NCI-H2227 (cell line): ENCODE results near the gene PCDHB6.
"Not testable (repeated sequence)": the region's sequence is repeated elsewhere in the genome, so short reads cannot be mapped to it uniquely, and the experiment has no call there.

Experiments
- DNase-seq: peaks from one replicate; lab custom pipeline; 2025; ENCODE audit not compliant: unreplicated experiment; lab: John Stamatoyannopoulos, UW

The PCDHB6 gene

DNA sequence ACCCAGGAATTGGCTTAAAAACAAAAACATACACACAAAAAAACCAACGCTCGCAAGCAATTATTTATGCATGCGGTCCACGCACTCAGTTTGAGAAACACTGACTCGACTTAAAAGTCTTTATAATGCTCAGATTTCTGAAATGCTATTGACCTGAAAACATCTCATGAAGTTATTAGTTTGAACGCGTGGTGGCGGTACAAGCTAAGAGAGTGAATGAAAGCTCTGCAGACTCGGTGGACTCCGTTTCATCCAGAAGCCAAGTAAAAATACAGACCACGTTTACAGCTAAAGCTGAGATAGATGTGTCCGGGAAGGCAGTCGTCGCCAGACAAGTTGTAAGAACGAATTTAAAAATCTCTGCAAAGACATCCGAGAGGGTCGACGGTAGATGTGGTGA is at the start of gene PCDHB6:
PCDHB6 (plus strand) TSS at position 246 of the 400 bp plus-strand sequence. CDS start 201 bp downstream, outside the sequence.
- DNase-seq = peak; percentile 74

DNA sequence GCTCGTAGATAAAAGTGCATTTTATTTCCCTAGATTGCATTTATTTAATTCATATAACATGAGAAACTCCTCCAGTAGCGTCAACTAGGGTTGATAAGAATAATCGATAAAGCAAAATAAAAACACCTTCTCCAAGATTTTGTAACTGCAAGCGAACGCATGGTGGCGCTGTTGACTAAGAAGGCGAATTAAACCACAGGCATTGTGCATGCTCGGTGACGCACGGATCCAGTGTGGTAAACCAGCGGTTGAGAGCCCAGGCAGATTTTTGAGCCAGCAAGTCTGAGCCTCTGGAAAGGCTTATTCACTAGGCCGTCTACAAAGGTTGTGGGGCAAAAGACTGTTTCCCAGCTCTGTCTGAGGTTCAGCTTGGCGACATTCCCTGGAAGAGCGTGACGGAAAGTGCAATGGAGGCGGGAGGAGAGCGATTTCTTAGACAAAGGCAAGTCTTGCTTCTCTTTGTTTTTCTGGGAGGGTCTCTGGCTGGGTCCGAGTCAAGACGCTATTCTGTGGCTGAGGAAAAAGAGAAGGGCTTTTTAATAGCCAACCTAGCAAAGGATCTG is 49.5 kb upstream of the PCDHB6 start, which contains the start of gene PCDHB3:
PCDHB3 (plus strand) TSS at position 231 of the 563 bp plus-strand sequence; CDS start at position 408, 177 bp downstream.
- no peak for DNase-seq

DNA sequence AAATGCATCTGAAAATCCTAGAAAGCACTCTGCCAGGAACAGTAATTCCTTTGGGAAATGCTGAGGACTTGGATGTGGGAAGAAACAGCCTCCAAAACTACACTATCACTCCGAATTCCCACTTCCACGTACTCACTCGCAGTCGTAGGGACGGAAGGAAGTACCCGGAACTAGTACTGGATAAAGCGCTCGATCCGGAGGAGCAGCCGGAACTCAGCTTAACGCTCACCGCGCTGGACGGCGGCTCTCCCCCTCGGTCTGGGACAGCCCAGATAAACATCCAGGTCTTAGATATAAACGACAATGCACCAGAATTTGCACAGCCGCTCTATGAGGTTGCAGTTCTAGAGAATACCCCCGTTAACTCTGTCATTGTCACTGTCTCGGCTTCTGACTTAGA is 48.8 kb upstream of the PCDHB6 start:
- no peak for DNase-seq

DNA sequence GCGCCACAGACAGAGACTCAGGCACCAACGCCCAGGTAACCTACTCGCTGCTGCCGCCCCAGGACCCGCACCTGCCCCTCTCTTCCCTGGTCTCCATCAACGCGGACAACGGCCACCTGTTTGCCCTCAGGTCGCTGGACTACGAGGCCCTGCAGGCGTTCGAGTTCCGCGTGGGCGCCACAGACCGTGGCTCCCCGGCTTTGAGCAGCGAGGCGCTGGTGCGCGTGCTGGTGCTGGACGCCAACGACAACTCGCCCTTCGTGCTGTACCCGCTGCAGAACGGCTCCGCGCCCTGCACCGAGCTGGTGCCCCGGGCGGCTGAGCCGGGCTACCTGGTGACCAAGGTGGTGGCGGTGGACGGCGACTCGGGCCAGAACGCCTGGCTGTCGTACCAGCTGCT is 47.8 kb upstream of the PCDHB6 start:
- not testable (repeated sequence) for DNase-seq

DNA sequence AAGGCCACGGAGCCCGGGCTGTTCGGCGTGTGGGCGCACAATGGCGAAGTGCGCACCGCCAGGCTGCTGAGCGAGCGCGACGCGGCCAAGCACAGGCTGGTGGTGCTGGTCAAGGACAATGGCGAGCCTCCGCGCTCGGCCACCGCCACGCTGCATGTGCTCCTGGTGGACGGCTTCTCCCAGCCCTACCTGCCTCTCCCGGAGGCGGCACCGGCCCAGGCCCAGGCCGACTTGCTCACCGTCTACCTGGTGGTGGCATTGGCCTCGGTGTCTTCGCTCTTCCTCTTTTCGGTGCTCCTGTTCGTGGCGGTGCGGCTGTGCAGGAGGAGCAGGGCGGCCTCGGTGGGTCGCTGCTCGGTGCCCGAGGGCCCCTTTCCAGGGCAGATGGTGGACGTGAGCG is 47.4 kb upstream of the PCDHB6 start:
- not testable (repeated sequence) for DNase-seq

DNA sequence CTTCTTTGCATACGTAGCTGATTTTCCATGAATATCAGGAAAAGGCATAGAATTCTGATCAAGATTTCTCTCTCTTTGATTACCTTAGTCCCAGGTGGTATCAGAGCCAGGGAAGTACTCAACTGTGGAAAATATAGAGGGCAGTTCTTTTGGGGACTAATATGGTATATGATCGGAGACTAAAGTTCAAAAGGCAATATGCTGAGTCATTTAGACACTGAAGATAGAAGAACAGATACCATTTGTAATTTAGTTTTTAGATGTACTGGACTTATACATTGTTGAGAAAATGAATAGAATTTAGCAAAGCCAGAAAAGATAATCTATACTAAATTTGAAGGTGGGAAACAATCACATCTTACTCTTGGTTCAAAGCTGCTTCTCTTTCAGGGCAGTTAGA is 44.5 kb upstream of the PCDHB6 start:
- no peak for DNase-seq

DNA sequence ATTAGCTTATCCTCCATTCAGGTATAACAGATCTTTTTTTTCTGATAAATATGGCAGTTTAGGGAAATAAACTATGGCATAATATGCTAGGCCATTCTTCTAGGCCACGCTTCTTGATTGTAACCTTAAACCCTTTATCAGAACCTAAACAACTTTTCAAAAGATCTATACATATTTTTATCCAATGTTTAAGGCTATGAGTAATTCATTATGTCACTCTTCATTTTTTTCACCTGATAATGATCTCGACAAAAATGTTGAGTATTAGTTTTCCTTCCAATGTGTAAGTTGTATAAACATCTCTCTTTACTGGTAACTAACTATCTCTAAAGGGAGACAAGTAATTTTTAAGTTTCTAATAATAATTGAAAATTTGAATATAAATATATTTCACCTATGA is 30.6 kb upstream of the PCDHB6 start:
- no peak for DNase-seq

DNA sequence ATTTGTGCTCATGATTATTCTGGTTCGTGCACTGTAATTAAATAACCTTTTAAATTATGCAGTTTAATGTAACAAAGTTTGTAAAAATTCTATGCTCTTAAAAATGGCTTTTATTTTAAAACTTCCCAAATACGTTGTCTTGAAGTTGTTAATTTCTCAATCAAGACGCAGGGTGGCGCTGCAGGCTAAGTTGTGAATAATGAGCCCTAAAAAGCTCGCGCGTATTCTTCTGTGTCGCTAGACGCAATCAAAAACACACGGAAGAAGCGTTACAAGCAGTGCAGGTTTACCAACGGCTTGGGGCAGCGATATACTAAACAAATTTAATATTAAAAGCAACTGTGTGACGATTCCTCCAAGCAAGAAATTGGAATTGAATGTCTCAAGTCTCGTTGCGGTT is 28.3 kb upstream of the PCDHB6 start, which contains the start of gene PCDHB4:
PCDHB4 (plus strand) TSS at position 256 of the 400 bp plus-strand sequence. CDS start 181 bp downstream, outside the sequence.
- peak; percentile 80 for DNase-seq

DNA sequence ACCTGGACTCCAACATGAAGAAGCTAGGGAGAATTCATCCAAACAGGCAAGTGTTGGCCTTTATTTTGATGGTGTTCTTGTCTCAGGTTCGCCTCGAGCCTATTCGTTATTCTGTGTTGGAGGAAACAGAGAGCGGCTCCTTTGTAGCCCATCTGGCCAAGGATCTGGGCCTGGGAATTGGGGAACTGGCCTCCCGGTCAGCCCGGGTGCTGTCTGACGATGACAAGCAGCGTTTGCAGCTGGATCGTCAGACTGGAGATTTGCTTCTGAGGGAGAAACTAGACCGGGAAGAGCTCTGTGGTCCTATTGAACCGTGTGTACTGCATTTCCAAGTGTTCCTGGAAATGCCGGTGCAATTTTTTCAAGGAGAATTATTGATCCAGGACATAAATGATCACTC is 27.9 kb upstream of the PCDHB6 start:
- peak; percentile 41 for DNase-seq

DNA sequence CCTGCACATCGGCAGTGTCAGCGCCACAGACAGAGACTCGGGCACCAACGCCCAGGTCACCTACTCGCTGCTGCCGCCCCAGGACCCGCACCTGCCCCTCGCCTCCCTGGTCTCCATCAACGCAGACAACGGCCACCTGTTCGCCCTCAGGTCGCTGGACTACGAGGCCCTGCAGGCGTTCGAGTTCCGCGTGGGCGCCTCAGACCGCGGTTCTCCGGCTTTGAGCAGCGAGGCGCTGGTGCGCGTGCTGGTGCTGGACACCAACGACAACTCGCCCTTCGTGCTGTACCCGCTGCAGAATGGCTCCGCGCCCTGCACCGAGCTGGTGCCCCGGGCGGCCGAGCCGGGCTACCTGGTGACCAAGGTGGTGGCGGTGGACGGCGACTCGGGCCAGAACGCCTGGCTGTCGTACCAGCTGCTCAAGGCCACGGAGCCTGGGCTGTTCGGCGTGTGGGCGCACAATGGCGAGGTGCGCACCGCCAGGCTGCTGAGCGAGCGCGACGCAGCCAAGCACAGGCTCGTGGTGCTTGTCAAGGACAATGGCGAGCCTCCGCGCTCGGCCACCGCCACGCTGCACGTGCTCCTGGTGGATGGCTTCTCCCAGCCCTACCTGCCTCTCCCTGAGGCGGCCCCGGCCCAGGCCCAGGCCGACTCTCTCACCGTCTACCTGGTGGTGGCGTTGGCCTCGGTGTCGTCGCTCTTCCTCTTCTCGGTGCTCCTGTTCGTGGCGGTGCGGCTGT is 26.3 kb upstream of the PCDHB6 start:
- not testable (repeated sequence) for DNase-seq

DNA sequence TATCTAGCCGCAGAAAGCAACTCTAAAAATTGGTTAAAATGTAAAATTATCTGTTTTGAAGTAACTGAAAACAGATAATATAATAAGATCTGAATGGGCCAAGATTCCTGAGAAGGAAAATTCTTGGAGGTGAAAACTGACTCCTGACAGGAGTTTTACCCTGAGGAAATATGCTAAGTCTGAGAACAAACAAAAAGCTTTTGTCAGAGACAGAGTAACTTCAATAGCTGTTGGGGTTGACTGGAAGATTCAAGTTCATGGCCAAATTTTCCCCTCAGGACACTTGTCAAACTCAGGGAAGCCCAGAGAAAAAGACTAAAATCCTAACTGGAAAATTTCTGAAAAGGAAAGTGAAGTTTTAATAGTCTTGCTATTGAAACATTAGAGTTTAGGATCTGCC is 22.6 kb upstream of the PCDHB6 start:
- DNase-seq = no peak

DNA sequence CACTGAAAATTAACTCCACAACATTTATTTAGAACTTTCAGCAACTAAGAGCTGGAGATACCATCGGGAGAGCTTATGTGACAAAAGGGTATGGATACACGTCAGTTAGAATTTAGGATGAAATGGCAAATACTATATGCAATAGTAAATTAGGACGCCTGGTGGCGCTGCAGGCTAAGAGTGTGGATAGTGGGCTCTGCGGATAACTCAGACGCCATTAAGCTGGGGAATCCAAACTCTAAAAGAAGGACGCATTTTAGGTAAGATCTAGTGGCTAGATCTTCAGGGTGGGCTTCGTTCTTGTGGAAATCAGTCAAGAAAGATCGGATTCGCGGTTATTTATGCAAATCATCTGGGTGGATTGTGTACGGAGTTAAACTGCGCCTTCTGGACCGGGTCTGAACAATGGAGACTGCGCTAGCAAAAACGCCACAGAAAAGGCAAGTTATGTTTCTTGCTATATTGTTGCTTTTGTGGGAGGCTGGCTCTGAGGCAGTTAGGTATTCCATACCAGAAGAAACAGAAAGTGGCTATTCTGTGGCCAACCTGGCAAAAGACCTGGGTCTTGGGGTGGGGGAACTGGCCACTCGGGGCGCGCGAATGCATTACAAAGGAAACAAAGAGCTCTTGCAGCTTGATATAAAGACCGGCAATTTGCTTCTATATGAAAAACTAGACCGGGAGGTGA is 14.7 kb upstream of the PCDHB6 start, which contains the start of gene PCDHB5:
PCDHB5 (plus strand) TSS at position 177 of the 688 bp plus-strand sequence; CDS start at position 406, 229 bp downstream.
- DNase-seq = peak; percentile 89

DNA sequence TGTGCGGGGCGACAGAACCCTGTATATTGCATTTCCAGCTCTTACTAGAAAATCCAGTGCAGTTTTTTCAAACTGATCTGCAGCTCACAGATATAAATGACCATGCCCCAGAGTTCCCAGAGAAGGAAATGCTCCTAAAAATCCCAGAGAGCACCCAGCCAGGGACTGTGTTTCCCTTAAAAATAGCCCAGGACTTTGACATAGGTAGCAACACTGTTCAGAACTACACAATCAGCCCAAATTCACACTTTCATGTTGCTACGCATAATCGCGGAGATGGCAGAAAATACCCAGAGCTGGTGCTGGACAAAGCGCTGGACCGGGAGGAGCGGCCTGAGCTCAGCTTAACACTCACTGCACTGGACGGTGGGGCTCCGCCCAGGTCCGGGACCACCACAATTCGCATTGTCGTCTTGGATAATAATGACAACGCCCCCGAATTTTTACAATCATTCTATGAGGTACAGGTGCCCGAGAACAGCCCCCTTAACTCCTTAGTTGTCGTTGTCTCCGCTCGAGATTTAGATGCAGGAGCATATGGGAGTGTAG is 14.1 kb upstream of the PCDHB6 start:
- DNase-seq = peak; percentile 28

DNA sequence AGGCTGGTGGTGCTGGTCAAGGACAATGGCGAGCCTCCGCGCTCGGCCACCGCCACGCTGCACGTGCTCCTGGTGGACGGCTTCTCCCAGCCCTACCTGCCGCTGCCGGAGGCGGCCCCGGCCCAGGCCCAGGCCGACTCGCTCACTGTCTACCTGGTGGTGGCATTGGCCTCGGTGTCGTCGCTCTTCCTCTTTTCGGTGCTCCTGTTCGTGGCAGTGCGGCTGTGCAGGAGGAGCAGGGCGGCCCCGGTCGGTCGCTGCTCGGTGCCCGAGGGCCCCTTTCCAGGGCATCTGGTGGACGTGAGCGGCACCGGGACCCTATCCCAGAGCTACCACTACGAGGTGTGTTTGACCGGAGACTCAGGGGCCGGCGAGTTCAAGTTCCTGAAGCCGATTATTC is 12.5 kb upstream of the PCDHB6 start:
- not testable (repeated sequence) for DNase-seq

DNA sequence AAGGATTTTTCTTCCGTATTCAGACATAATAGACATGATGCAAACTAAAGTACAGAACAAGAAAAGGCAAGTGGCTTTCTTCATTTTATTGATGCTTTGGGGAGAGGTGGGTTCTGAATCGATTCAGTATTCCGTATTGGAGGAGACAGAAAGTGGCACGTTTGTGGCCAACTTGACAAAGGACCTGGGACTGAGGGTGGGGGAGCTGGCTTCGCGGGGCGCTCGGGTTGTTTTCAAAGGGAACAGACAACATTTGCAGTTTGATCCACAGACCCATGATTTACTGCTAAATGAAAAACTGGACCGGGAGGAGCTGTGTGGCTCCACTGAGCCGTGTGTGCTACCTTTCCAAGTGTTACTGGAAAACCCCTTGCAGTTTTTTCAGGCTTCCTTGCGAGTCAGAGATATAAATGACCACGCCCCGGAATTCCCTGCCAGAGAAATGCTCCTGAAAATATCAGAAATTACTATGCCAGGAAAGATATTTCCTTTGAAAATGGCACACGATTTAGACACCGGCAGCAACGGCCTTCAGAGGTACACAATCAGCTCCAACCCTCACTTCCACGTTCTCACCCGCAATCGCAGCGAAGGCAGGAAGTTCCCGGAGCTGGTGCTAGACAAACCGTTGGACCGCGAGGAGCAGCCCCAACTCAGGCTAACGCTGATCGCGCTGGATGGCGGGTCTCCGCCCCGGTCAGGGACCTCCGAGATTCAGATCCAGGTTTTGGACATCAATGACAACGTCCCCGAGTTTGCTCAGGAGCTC is 551 bp downstream of the PCDHB6 start:
- DNase-seq = peak; percentile 24

DNA sequence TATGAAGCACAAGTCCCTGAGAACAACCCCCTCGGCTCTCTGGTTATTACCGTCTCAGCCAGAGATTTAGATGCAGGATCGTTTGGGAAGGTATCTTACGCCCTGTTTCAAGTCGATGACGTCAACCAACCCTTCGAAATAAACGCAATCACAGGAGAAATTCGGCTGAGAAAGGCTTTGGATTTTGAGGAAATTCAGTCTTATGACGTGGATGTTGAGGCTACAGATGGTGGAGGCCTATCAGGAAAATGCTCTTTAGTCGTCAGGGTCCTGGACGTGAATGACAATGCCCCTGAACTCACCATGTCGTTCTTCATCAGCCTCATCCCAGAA is 1.1 kb downstream of the PCDHB6 start:
- peak; percentile 24 for DNase-seq

DNA sequence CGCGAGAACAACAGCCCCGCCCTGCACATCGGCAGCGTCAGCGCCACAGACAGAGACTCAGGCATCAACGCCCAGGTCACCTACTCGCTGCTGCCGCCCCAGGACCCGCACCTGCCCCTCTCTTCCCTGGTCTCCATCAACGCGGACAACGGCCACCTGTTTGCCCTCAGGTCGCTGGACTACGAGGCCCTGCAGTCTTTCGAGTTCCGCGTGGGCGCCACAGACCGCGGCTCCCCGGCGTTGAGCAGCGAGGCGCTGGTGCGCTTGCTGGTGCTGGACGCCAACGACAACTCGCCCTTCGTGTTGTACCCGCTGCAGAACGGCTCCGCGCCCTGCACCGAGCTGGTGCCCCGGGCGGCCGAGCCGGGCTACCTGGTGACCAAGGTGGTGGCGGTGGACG is 1.8 kb downstream of the PCDHB6 start:
- DNase-seq = not testable (repeated sequence)

DNA sequence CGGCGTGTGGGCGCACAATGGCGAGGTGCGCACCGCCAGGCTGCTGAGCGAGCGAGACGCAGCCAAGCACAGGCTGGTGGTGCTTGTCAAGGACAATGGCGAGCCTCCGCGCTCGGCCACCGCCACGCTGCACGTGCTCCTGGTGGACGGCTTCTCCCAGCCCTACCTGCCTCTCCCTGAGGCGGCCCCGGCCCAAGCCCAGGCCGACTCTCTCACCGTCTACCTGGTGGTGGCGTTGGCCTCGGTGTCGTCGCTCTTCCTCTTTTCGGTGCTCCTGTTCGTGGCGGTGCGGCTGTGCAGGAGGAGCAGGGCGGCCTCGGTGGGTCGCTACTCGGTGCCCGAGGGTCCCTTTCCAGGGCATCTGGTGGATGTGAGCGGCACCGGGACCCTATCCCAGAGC is 2.2 kb downstream of the PCDHB6 start:
- not testable (repeated sequence) for DNase-seq

DNA sequence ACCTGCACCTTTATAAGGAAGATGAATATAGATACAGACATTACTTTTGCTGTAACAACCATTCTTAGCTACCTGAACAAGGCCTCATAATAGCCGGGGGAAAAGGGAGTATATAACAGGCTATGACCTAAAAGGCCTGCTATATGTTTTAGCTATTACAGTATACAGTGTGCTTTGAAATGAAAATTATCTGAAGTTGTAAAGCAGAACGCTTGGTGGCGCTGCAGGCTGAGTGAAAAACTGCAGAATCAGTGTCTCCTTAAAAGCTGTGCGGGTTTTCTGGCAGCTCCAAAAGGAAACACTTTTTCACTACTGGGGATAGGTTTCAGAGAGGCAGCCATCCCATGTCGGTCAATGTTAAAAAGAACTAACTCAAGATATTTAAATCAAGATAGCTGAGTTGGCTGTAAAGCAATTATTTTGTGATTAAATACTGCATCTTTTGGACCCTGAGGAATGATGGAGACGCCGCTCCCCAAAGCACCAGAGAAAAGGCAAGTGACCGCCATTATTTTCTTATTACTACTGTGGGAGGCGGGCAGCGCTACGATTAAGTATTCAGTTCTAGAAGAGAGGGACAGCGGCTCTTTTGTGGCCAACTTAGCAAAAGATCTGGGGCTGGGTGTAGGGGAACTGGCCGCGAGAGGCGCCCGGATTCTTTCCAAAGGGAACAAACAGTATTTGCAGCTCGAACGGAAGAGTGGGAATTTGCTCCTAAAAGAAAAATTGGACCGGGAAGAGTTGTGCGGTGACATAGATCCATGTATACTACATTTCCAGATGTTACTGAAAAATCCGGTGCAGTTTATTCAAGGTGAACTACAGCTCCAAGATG is 5.9 kb downstream of the PCDHB6 start:
- DNase-seq = peak; percentile 50

DNA sequence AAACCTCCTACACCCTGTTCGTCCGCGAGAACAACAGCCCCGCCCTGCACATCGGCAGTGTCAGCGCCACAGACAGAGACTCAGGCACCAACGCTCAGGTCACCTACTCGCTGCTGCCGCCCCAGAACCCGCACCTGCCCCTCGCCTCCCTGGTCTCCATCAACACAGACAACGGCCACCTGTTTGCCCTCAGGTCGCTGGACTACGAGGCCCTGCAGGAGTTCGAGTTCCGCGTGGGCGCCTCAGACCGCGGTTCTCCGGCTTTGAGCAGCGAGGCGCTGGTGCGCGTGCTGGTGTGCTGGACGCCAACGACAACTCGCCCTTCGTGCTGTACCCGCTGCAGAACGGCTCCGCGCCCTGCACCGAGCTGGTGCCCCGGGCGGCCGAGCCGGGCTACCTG is 7.5 kb downstream of the PCDHB6 start:
- DNase-seq = not testable (repeated sequence)
